Activated B cell treated with CpG ODN at 0.5 μM for 24 hours (primary cell): Measurements from ENCODE around the gene C1orf35. TPM values are rescaled to one million over a fixed set of nuclear protein-coding genes. Genes with fewer than 3 reads are reported as not detected.

ENCODE experiments used
- ATAC-seq: fragments of 200-7000 bp; cut with Tn5 transposase; one replicate; pipeline ENCODE4 v1.10.0; 2021; ENCODE audit warnings: low read depth, mild to moderate bottlenecking, moderate library complexity
- CTCF ChIA-PET: fragments of 350-600 bp; sonication (Branson Sonifier 250); formaldehyde crosslinking; loops from one replicate; lab custom pipeline; 2021; ENCODE audit warnings: antibody characterized with exemption; lab: Charles Lee
- POLR2A ChIA-PET: fragments of 350-600 bp; sonication (Branson Sonifier 250); formaldehyde crosslinking; loops from one replicate; lab custom pipeline; 2021; ENCODE audit warnings: antibody characterized with exemption; lab: Charles Lee
- DNase-seq: peaks from one replicate; pipeline ENCODE4 v3.0.0; 2022
- H3K27ac Mint-ChIP-seq: one replicate; pipeline ENCODE4 v1.8.0; 2020; ENCODE audit warnings: mixed read lengths
- H3K27me3 Mint-ChIP-seq: one replicate; pipeline ENCODE4 v1.8.0; 2021; ENCODE audit warnings: mixed read lengths
- H3K36me3 Mint-ChIP-seq: one replicate; pipeline ENCODE4 v1.8.0; 2021; ENCODE audit warnings: low read depth, mixed read lengths
- H3K4me1 Mint-ChIP-seq: one replicate; pipeline ENCODE4 v1.8.0; 2021; ENCODE audit warnings: mixed read lengths
- H3K4me3 Mint-ChIP-seq: one replicate; pipeline ENCODE4 v1.8.0; 2020; ENCODE audit warnings: mild to moderate bottlenecking, mixed read lengths
- H3K9me3 Mint-ChIP-seq: one replicate; pipeline ENCODE4 v1.8.0; 2020; ENCODE audit warnings: mixed read lengths
- CTCF ChIP-seq: fragments of 200-600 bp; IDR thresholded peaks from one replicate; pipeline ENCODE4 v1.8.0; 2022; ENCODE audit warnings: antibody characterized with exemption, mild to moderate bottlenecking
- intact Hi-C: fragments of 100-400 bp; cut with micrococcal nuclease; formaldehyde crosslinking; loops from one replicate; pipeline ENCODE4 v1.15.1; 2024
- total RNA-seq: library from RNA; stranded (reverse); gene quantifications from 2 replicates; pipeline ENCODE4 v1.2.3, GENCODE V29; 2022

The C1orf35 gene
- total RNA-seq, 1 donor from 2014 or later, result 11.9 TPM

GRCh38 chr1:228060458-228061190, 42.5 kb downstream of the C1orf35 start:
- CTCF ChIA-PET, result no interaction called here
- H3K36me3 Mint-ChIP-seq, result no peaks in the 10 kb centered on the region
- intact Hi-C loops, result no loop called here
- H3K9me3 Mint-ChIP-seq, result no peaks in the 10 kb centered on the region
- POLR2A ChIA-PET, result interaction anchor here (1.0 kb wide), 1 partner anchor 21 kb away, joined by 3 read pairs; no protein-coding TSS in a partner anchor
- H3K4me1 Mint-ChIP-seq, result peaks cover 15% of the 10 kb centered on the region
- peaks cover 30% of the 10 kb centered on the region for H3K27me3 Mint-ChIP-seq
- no peak overlapping the region for H3K27ac Mint-ChIP-seq
- ATAC-seq (no peak), DNase-seq (peak; percentile 14)
- no peak for TF ChIP-seq CTCF
- H3K4me3 Mint-ChIP-seq, result no peak overlapping the region

- no peak overlapping the region for H3K27ac Mint-ChIP-seq
- peaks cover 29% of the 10 kb centered on the region for H3K27me3 Mint-ChIP-seq
- ChIA-PET CTCF (no interaction called here), POLR2A (interaction anchor here (0.5 to 1.0 kb wide), 2 partner anchors 22 to 119 kb away, joined by 3 to 5 read pairs; no protein-coding TSS in a partner anchor)
- TF ChIP-seq CTCF, result no peak
- H3K4me1 Mint-ChIP-seq, result peaks cover 15% of the 10 kb centered on the region
- H3K9me3 Mint-ChIP-seq, result no peaks in the 10 kb centered on the region
- peak overlapping the region; percentile 56 for H3K4me3 Mint-ChIP-seq
- intact Hi-C loops, result loop anchor here (2.0 kb wide), 1 partner anchor 23 kb away; the partner anchor contains the start of gene ARF1
- ATAC-seq (peak; percentile 70), DNase-seq (peak; percentile 33)
- H3K36me3 Mint-ChIP-seq, result no peaks in the 10 kb centered on the region
These were observed 43.3 kb downstream of the C1orf35 start for GRCh38 chr1:228059634-228060457.

- Mint-ChIP-seq H3K9me3 (no peaks in the 10 kb centered on the region), H3K4me1 (peaks cover 15% of the 10 kb centered on the region), H3K27me3 (peaks cover 31% of the 10 kb centered on the region), H3K4me3 (peak overlapping the region; percentile 7), H3K36me3 (no peaks in the 10 kb centered on the region), H3K27ac (no peak overlapping the region)
- ChIA-PET POLR2A (interaction anchor here (0.5 to 1.0 kb wide), 2 partner anchors 23 to 120 kb away, joined by 3 to 5 read pairs; no protein-coding TSS in a partner anchor), CTCF (no interaction called here)
- DNase-seq (peak; percentile 31), ATAC-seq (peak; percentile 64)
- no peak for TF ChIP-seq CTCF
- intact Hi-C loops, result loop anchor here (2.0 kb wide), 1 partner anchor 24 kb away; the partner anchor contains the start of gene ARF1
These were observed 44.0 kb downstream of the C1orf35 start for GRCh38 chr1:228058949-228059633.

- no peak overlapping the region for H3K27ac Mint-ChIP-seq
- peak overlapping the region; percentile 37 for H3K4me3 Mint-ChIP-seq
- CTCF ChIA-PET, result no interaction called here
These were observed 44.8 kb downstream of the C1orf35 start for GRCh38 chr1:228058172-228058948.

More at GRCh38 chr1:228058172-228058948, 44.8 kb downstream of the C1orf35 start:
- Mint-ChIP-seq H3K9me3 (no peaks in the 10 kb centered on the region), H3K27me3 (peaks cover 31% of the 10 kb centered on the region), H3K36me3 (no peaks in the 10 kb centered on the region), H3K4me1 (peaks cover 15% of the 10 kb centered on the region)
- DNase-seq, result peak; percentile 9
- POLR2A ChIA-PET, result no interaction called here
- no peak for ATAC-seq
- TF ChIP-seq CTCF, result no peak
- intact Hi-C loops, result loop anchor here (2.0 kb wide), 1 partner anchor 24 kb away; the partner anchor contains the start of gene ARF1

Other genes starting within 250 kb of the C1orf35 start
- 0.05 TPM in 1 of 2 replicates, not detected in the other for gene WNT9A, start 155.4 kb downstream of the C1orf35 start, total RNA-seq
- not detected in 2 replicates for gene WNT3A, start 96.3 kb downstream of the C1orf35 start, total RNA-seq
- 209 and 213 TPM in 2 replicates for gene ARF1, start 20.6 kb downstream of the C1orf35 start, total RNA-seq
- gene MRPL55, start 6.0 kb upstream of the C1orf35 start, total RNA-seq, result 34.0 and 34.3 TPM in 2 replicates
- gene GUK1, start 37.0 kb upstream of the C1orf35 start, total RNA-seq, result 104 and 119 TPM in 2 replicates
- gene GJC2, start 46.6 kb upstream of the C1orf35 start, total RNA-seq, result 0.24 and 0.35 TPM in 2 replicates
- gene IBA57, start 62.5 kb upstream of the C1orf35 start, total RNA-seq, result 10.8 and 14.5 TPM in 2 replicates
- 16.1 and 19.8 TPM in 2 replicates for gene OBSCN, start 104.7 kb upstream of the C1orf35 start, total RNA-seq